ENCODE results near the gene ERC1.

The ERC1 gene

GRCh38 chr12:1065629-1066028 is 74.6 kb downstream of the ERC1 start:
- DNase-seq (ENCODE audit: low read depth): no peak
- TF ChIP-seq CTCF (IDR thresholded peaks at IDR 0.05; ENCODE audit: insufficient read depth, low read depth, low read length, missing control alignments): no peak
- H3K4me3 ChIP-seq (ENCODE audit: low read length): no peak overlapping the region

DNA sequence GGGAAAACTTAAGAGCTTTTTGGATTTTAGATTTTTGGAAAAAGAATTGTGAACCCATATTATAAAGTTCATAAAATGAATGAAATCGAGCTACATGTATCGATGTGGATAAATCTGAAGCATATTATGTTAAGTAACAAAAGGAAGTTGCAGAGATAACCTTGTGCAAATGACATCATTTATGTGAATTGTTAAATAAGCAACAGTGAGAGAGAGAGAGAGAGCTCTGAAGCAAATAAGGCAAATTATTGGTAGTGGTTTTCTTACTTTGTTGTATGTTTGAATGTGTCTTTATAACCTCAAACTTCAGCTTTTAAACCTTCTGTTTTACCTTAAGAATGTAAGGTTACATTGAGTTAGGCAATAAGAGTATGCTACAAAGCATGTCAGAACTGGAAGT is 78.8 kb downstream of the ERC1 start:
- no peak overlapping the region for H3K4me3 ChIP-seq (ENCODE audit: low read length)
- no peak for TF ChIP-seq CTCF (IDR thresholded peaks at IDR 0.05; ENCODE audit: insufficient read depth, low read depth, low read length, missing control alignments)
- DNase-seq (ENCODE audit: low read depth): no peak

DNA sequence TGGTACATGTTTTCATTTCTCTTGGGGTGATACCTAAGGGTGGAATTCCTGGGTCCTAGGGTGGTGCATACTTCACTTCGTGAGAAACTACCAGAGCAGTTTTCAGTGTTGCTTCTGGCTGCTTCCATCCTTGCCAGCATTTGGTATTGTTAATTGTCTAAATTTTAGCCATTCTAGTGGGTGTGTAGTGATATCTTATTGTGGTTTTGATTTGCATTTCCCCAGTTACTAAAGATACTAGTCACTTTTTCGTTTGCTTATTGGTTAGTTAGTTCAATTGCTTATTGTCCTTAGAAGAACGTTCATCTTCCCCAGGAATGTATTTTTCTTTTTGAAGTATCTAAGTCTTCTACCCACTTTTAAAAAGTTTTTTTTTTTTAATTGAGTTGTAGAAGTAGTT is 80.2 kb downstream of the ERC1 start:
- DNase-seq (ENCODE audit: low read depth): no peak
- no peak overlapping the region for H3K4me3 ChIP-seq (ENCODE audit: low read length)
- no peak for TF ChIP-seq CTCF (IDR thresholded peaks at IDR 0.05; ENCODE audit: insufficient read depth, low read depth, low read length, missing control alignments)

GRCh38 chr12:1073652-1074051 is 82.6 kb downstream of the ERC1 start:
- no peak overlapping the region for H3K4me3 ChIP-seq (ENCODE audit: low read length)
- no peak for TF ChIP-seq CTCF (IDR thresholded peaks at IDR 0.05; ENCODE audit: insufficient read depth, low read depth, low read length, missing control alignments)
- no peak for DNase-seq (ENCODE audit: low read depth)

DNA sequence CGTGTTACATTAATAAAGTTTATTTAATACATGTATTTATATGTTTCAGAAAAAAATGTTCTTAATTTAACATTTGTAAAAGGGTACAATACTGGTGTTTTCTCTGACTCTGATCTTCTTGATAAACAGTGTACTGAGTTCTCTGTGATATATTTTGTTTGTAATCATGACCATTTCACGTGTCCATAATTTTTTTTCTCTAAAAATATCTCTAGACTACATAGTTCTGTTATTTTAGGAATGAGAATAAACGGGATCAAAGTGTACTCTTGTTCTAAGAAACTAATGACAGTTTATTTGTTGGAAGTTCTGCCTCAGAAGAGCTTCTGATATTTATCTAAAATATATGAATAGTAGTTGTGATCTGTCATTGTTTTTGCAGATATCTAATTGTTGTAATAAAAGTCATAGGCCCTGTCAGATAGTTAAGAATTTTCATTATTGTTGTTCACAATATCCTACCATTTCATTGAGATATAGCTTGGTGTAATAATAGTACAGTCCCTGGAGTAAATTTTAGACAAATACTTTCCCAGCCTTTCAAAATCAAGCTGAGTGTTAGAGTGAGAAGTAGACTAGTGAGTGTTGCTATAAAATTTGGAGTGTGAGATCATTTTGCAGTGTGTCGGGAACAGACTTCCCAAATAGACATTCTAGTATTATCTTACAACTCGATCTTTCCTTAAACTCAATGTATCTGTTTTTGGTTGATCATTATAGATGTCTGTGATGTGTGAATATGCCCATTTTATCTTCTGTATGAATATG is 86.2 kb downstream of the ERC1 start:
- no peak for TF ChIP-seq CTCF (IDR thresholded peaks at IDR 0.05; ENCODE audit: insufficient read depth, low read depth, low read length, missing control alignments)
- H3K4me3 ChIP-seq (ENCODE audit: low read length): no peak overlapping the region
- DNase-seq (ENCODE audit: low read depth): no peak

DNA sequence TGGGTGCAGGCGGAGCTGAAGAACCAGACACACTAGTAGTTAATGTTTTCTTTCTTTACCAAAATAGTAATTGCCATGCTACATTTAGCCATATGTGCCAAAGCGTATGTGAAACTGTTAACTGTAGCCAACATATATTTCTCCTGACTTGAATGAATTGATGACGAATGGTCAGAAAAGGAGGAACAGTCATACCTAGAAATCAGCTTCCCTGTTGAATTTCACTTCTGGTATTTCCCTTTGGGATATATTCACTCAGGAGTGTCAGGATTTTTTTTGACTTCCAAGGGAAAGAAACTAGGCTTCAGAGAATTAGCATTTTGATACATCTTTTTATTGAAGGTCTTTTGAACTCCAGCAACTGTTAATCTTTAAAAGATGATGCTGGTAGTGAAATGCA is 87.0 kb downstream of the ERC1 start:
- no peak overlapping the region for H3K4me3 ChIP-seq (ENCODE audit: low read length)
- TF ChIP-seq CTCF (IDR thresholded peaks at IDR 0.05; ENCODE audit: insufficient read depth, low read depth, low read length, missing control alignments): no peak
- DNase-seq (ENCODE audit: low read depth): peak; percentile 40
